Keratinocyte (primary cell): ENCODE results near the gene ANKRD42. TPM values are rescaled to one million over a fixed set of nuclear protein-coding genes. Genes with fewer than 3 reads are reported as not detected.

Experiments
- DNase-seq: peaks from one replicate; pipeline ENCODE4 v3.0.0-alpha.2; 2011; ENCODE audit warnings: low read depth, missing footprints, low spot score
- FAIRE-seq: peaks from 2 replicates; lab custom pipeline; 2011; peaks lifted over from hg19 to GRCh38; lab: Jason Lieb, UNC
- H2AFZ ChIP-seq: 2 replicates; pipeline ENCODE4 v1.6.0; 2012; ENCODE audit warnings: low read length, control low read depth, inconsistent platforms; ENCODE audit not compliant: control insufficient read depth
- H3K27ac ChIP-seq: 2 replicates; pipeline ENCODE4 v1.5.1; 2011; ENCODE audit warnings: low read length; ENCODE audit not compliant: control insufficient read depth, insufficient read depth
- H3K27me3 ChIP-seq: 3 replicates; pipeline ENCODE4 v1.6.0; 2011; ENCODE audit warnings: low read length; ENCODE audit not compliant: control insufficient read depth, insufficient read depth; ENCODE audit errors: extremely low read depth
- H3K36me3 ChIP-seq, 2 experiments: 2 replicates in 1 of 2; 3 replicates in 1 of 2; pipeline ENCODE4 v1.5.1; 2011; ENCODE audit warnings: low read length in 2 of 2, mild to moderate bottlenecking in 1 of 2; ENCODE audit not compliant: control insufficient read depth in 2 of 2, insufficient read depth in 2 of 2; ENCODE audit errors: extremely low read depth in 1 of 2
- H3K4me1 ChIP-seq: 3 replicates; pipeline ENCODE4 v1.5.1; 2011; ENCODE audit warnings: low read length; ENCODE audit not compliant: control insufficient read depth, insufficient read depth; ENCODE audit errors: extremely low read depth
- H3K4me2 ChIP-seq: 3 replicates; pipeline ENCODE4 v1.6.0; 2011; ENCODE audit warnings: low read depth, low read length; ENCODE audit not compliant: control insufficient read depth, insufficient read depth; ENCODE audit errors: extremely low read depth
- H3K4me3 ChIP-seq, 3 experiments: fragments of 200-600 bp in 1 of 3; sonication (generic) in 1 of 3; 2 replicates in 2 of 3; 3 replicates in 1 of 3; pipeline ENCODE4 v1.5.1; 2011 to 2016; ENCODE audit warnings: low read length in 3 of 3, mild to moderate bottlenecking in 3 of 3, control low read depth in 2 of 3, inconsistent platforms in 1 of 3, low read depth in 1 of 3, mixed read lengths in 1 of 3, mixed run types in 1 of 3, moderate library complexity in 1 of 3; ENCODE audit not compliant: control insufficient read depth in 2 of 3, insufficient read depth in 2 of 3; ENCODE audit errors: extremely low read depth in 1 of 3
- H3K79me2 ChIP-seq: 2 replicates; pipeline ENCODE4 v1.6.0; 2012; ENCODE audit warnings: low read length; ENCODE audit not compliant: control insufficient read depth, insufficient read depth
- H3K9ac ChIP-seq: 3 replicates; pipeline ENCODE4 v1.6.0; 2011; ENCODE audit warnings: low read length; ENCODE audit not compliant: control insufficient read depth, insufficient read depth; ENCODE audit errors: extremely low read depth
- H3K9me1 ChIP-seq: 3 replicates; pipeline ENCODE4 v1.6.0; 2011; ENCODE audit warnings: low read length; ENCODE audit not compliant: control insufficient read depth, insufficient read depth; ENCODE audit errors: extremely low read depth
- H3K9me3 ChIP-seq: 2 replicates; pipeline ENCODE4 v1.5.1; 2012; ENCODE audit warnings: low read depth, low read length; ENCODE audit not compliant: control insufficient read depth
- H4K20me1 ChIP-seq: 3 replicates; pipeline ENCODE4 v1.6.0; 2011; ENCODE audit warnings: low read length; ENCODE audit not compliant: control insufficient read depth, insufficient read depth; ENCODE audit errors: extremely low read depth
- CTCF ChIP-seq, 3 experiments: IDR thresholded peaks in 1 of 3; conservative IDR thresholded peaks in 1 of 3; optimal IDR thresholded peaks in 1 of 3; 2 replicates in 2 of 3; 3 replicates in 1 of 3; pipeline versions ENCODE3 to v1.5.1; 2011; ENCODE audit warnings: low read length in 3 of 3, mild to moderate bottlenecking in 3 of 3, moderate library complexity in 2 of 3, control low read depth in 1 of 3, inconsistent platforms in 1 of 3; ENCODE audit not compliant: insufficient read depth in 2 of 3; ENCODE audit errors: extremely low read depth in 1 of 3
- EZH2 ChIP-seq: IDR thresholded peaks from one replicate; pipeline ENCODE4 v1.6.1; 2012; ENCODE audit warnings: inconsistent platforms, mild to moderate bottlenecking, low read length, moderate library complexity
- dilution Hi-C: fragments of 300-500 bp; cut with MboI; formaldehyde crosslinking; loops from one replicate; pipeline ENCODE4 v1.7.0; 2020; ENCODE audit warnings: low sequenced_read_pairs; ENCODE audit not compliant: extremely low pct_ligation_motif_present
- polyA plus RNA-seq, 5 experiments: library from polyadenylated mRNA; depleted of rRNA in 3 of 5; stranded (reverse) in 3 of 5; stranded (forward) in 1 of 5; unstranded in 1 of 5; fragments of >200 nt; gene quantifications; 1 replicate in 1 of 5; 2 replicates in 3 of 5; 3 replicates in 1 of 5; pipeline versions ENCODE4 v1.2.1 to v1.2.3, GENCODE V29; 2011 to 2012; ENCODE audit warnings: missing spikeins in 2 of 5, low read depth in 1 of 5, low replicate concordance in 1 of 5

The ANKRD42 gene
- polyA plus RNA-seq, 1 donor (not counting 4 experiments of a cell fraction or from before 2014, with no cell fraction given), result 11.0 TPM

GRCh38 chr11:83157594-83158356, 35.7 kb upstream of the ANKRD42 start:
- dilution Hi-C loops, result no loop called here
- H3K79me2 ChIP-seq, result peaks cover 57% of the 10 kb centered on the region
- DNase-seq (no peak), FAIRE-seq (no peak)
- peaks cover 18% of the 10 kb centered on the region for H3K4me1 ChIP-seq
- H3K27ac ChIP-seq, result peak overlapping the region; percentile 98
- H3K9ac ChIP-seq, result peak overlapping the region; percentile 98
- peaks cover 0 to 19% of the 10 kb centered on the region in 2 experiments for H3K36me3 ChIP-seq
- H3K9me3 ChIP-seq, result no peaks in the 10 kb centered on the region
- TF ChIP-seq CTCF (optimal IDR thresholded peaks at IDR 0.05 in 1 of 3, IDR thresholded peaks at IDR 0.05 in 1 of 3, conservative IDR thresholded peaks at IDR 0.05 in 1 of 3; ENCODE audit: extremely low read depth in 1 of 3, insufficient read depth in 2 of 3, low read length in 3 of 3) (no peak), EZH2 (no peak)
- no peak overlapping the region for H2AFZ ChIP-seq
- peaks cover 20% of the 10 kb centered on the region for H4K20me1 ChIP-seq
- no peaks in the 10 kb centered on the region for H3K27me3 ChIP-seq
- H3K4me3 ChIP-seq, result peak overlapping the region; percentile 93 to 100 (median 96)
- H3K4me2 ChIP-seq, result peak overlapping the region; percentile 29
- H3K9me1 ChIP-seq, result no peaks in the 10 kb centered on the region

- peak overlapping the region; percentile 98 for H3K9ac ChIP-seq
- peaks cover 0 to 19% of the 10 kb centered on the region in 2 experiments for H3K36me3 ChIP-seq
- peak overlapping the region; percentile 98 for H3K27ac ChIP-seq
- H3K4me3 ChIP-seq, result peak overlapping the region; percentile 93 to 100 (median 96)
- H3K4me1 ChIP-seq, result peaks cover 18% of the 10 kb centered on the region
- peaks cover 20% of the 10 kb centered on the region for H4K20me1 ChIP-seq
- H3K27me3 ChIP-seq, result no peaks in the 10 kb centered on the region
- DNase-seq (no peak), FAIRE-seq (no peak)
- H2AFZ ChIP-seq, result no peak overlapping the region
- TF ChIP-seq EZH2, result no peak
- no peak for TF ChIP-seq CTCF (optimal IDR thresholded peaks at IDR 0.05 in 1 of 3, IDR thresholded peaks at IDR 0.05 in 1 of 3, conservative IDR thresholded peaks at IDR 0.05 in 1 of 3; ENCODE audit: extremely low read depth in 1 of 3, insufficient read depth in 2 of 3, low read length in 3 of 3)
- dilution Hi-C loops, result no loop called here
- H3K9me3 ChIP-seq, result no peaks in the 10 kb centered on the region
- H3K79me2 ChIP-seq, result peaks cover 61% of the 10 kb centered on the region
- H3K4me2 ChIP-seq, result peak overlapping the region; percentile 96
- H3K9me1 ChIP-seq, result no peaks in the 10 kb centered on the region
Observed at GRCh38 chr11:83158357-83158786, 35.1 kb upstream of the ANKRD42 start.
